Measurements from ENCODE around the gene DLEC1. TPM values are rescaled to one million over a fixed set of nuclear protein-coding genes. Genes with fewer than 3 reads are reported as not detected.

The DLEC1 gene
- total and polyA plus RNA-seq, 2 experiments from 2014 or later, result 0.15 TPM; not detected in 1

DNA sequence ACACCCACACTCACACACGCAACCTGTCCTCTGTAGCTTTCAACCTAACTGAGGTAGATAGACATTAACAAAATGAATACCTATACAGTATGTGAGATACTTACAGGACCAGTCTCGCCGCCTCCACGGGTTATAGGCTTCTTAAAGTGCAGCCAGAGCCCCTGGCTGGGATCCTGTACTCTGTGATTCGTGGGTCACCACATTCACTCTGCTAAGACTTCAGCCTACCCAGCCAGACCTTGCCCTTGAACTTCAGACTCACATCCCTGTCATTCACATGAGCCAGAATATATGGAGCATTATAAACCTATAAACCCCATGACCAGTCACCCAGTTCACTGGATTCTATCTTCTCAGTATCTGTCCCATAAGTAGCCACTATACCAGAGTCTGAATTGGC is 1.4 kb downstream of the DLEC1 start:
- WGBS, 2 experiments (ENCODE audit: low coverage in 1 of 2, low lambda C conversion rate in 2 of 2, missing lambda C conversion rate in 2 of 2), result 87 to 89% methylated on average over 5 of the region's 5 CpGs
- H4K20me1 ChIP-seq (ENCODE audit: insufficient read depth), result no peaks in the 10 kb centered on the region
- peaks cover 8% of the 10 kb centered on the region; the same call in 1 of the 2 replicates for H3F3A ChIP-seq (ENCODE audit: insufficient read depth)
- no peak overlapping the region for H3K4me2 ChIP-seq (ENCODE audit: unreplicated experiment)
- no peak overlapping the region for H3K4me3 ChIP-seq
- H3K4me1 ChIP-seq (ENCODE audit: insufficient read depth), result no peaks in the 10 kb centered on the region
- in situ Hi-C loops (cut with MboI), result no loop called here
- no peak overlapping the region for H3K9ac ChIP-seq
- H3K36me3 ChIP-seq (ENCODE audit: low read depth), result no peaks in the 10 kb centered on the region
- H2AFZ ChIP-seq, result no peak overlapping the region
- DNase-seq, result no peak
- H3K9me2 ChIP-seq (ENCODE audit: insufficient read depth), result no peaks in the 10 kb centered on the region
- no peaks in the 10 kb centered on the region for H3K79me2 ChIP-seq (ENCODE audit: insufficient read depth)
- no peaks in the 10 kb centered on the region for H3K9me3 ChIP-seq (ENCODE audit: low read depth)
- no peak overlapping the region for H3K27ac ChIP-seq
- no peak for TF ChIP-seq EZH2 (IDR thresholded peaks at IDR 0.05; ENCODE audit: insufficient read depth, poor library complexity, severe bottlenecking)
- TF ChIP-seq EZH2phosphoT487 (IDR thresholded peaks at IDR 0.05; ENCODE audit: insufficient read depth, low read depth), result no peak
- H3K27me3 ChIP-seq (replicated peaks; ENCODE audit: insufficient read depth), result no peaks in the 10 kb centered on the region; the same call in 1 of the 2 replicates

- Histone ChIP-seq H3K27me3 (replicated peaks; ENCODE audit: insufficient read depth) (no peaks in the 10 kb centered on the region; the same call in none of the 2 replicates), H3K9me2 (ENCODE audit: insufficient read depth) (no peaks in the 10 kb centered on the region), H2AFZ (no peak overlapping the region)
These were observed 4.5 kb downstream of the DLEC1 start for GRCh38 chr3:38043486-38043885.

GRCh38 chr3:38046027-38046426 is 7.0 kb downstream of the DLEC1 start:
- Histone ChIP-seq H3F3A (ENCODE audit: insufficient read depth) (no peaks in the 10 kb centered on the region), H3K27me3 (replicated peaks; ENCODE audit: insufficient read depth) (no peaks in the 10 kb centered on the region; the same call in 1 of the 2 replicates), H2AFZ (no peak overlapping the region), H4K20me1 (ENCODE audit: insufficient read depth) (no peaks in the 10 kb centered on the region), H3K79me2 (ENCODE audit: insufficient read depth) (no peaks in the 10 kb centered on the region), H3K4me2 (ENCODE audit: unreplicated experiment) (no peak overlapping the region), H3K4me3 (no peak overlapping the region), H3K36me3 (ENCODE audit: low read depth) (no peaks in the 10 kb centered on the region), H3K9me2 (ENCODE audit: insufficient read depth) (no peaks in the 10 kb centered on the region), H3K4me1 (ENCODE audit: insufficient read depth) (no peaks in the 10 kb centered on the region), H3K9ac (no peak overlapping the region), H3K9me3 (ENCODE audit: low read depth) (no peaks in the 10 kb centered on the region), H3K27ac (no peak overlapping the region)
- WGBS, 2 experiments (ENCODE audit: low coverage in 1 of 2, low lambda C conversion rate in 2 of 2, missing lambda C conversion rate in 2 of 2), result 65 to 67% methylated on average over 4 of the region's 4 CpGs
- no peak for DNase-seq
- in situ Hi-C loops (cut with MboI), result no loop called here
- TF ChIP-seq EZH2 (IDR thresholded peaks at IDR 0.05; ENCODE audit: insufficient read depth, poor library complexity, severe bottlenecking) (no peak), EZH2phosphoT487 (IDR thresholded peaks at IDR 0.05; ENCODE audit: insufficient read depth, low read depth) (no peak)

More at GRCh38 chr3:38043486-38043885, 4.5 kb downstream of the DLEC1 start:
- TF ChIP-seq EZH2phosphoT487 (IDR thresholded peaks at IDR 0.05; ENCODE audit: insufficient read depth, low read depth) (no peak), EZH2 (IDR thresholded peaks at IDR 0.05; ENCODE audit: insufficient read depth, poor library complexity, severe bottlenecking) (no peak)
- H3F3A ChIP-seq (ENCODE audit: insufficient read depth), result peaks cover 5% of the 10 kb centered on the region; the same call in 1 of the 2 replicates
- no peaks in the 10 kb centered on the region for H4K20me1 ChIP-seq (ENCODE audit: insufficient read depth)
- H3K9me3 ChIP-seq (ENCODE audit: low read depth), result no peaks in the 10 kb centered on the region
- no peaks in the 10 kb centered on the region for H3K4me1 ChIP-seq (ENCODE audit: insufficient read depth)
- H3K79me2 ChIP-seq (ENCODE audit: insufficient read depth), result no peaks in the 10 kb centered on the region
- WGBS, 2 experiments (ENCODE audit: low coverage in 1 of 2, low lambda C conversion rate in 2 of 2, missing lambda C conversion rate in 2 of 2), result 59 to 65% methylated on average over 4 of the region's 4 CpGs
- no peaks in the 10 kb centered on the region for H3K36me3 ChIP-seq (ENCODE audit: low read depth)
- in situ Hi-C loops (cut with MboI), result no loop called here
- no peak overlapping the region for H3K27ac ChIP-seq
- no peak overlapping the region for H3K4me3 ChIP-seq
- DNase-seq, result no peak
- no peak overlapping the region for H3K9ac ChIP-seq
- H3K4me2 ChIP-seq (ENCODE audit: unreplicated experiment), result no peak overlapping the region

DNA sequence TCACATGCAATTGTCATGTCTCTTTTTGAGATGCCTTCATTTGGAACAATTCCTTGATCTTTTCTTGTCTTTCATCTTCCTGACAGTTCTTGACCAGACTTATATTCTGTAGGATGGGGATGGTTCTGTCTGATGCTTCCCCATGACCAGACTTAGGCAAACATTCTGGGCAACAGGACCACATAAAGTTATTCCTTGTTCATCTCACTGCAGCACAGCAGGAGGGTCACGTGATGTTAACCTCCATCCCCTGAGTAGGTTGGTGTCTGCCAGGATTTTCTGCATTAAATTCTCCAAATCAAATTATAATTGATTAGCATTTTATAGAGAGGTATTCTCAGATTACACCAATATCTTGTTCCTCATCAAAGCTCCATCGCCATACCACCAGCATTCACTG is 7.8 kb downstream of the DLEC1 start:
- Histone ChIP-seq H3K27ac (no peak overlapping the region), H3K9me2 (ENCODE audit: insufficient read depth) (no peaks in the 10 kb centered on the region), H3K79me2 (ENCODE audit: insufficient read depth) (no peaks in the 10 kb centered on the region), H2AFZ (no peak overlapping the region), H3K9ac (no peak overlapping the region), H3K9me3 (ENCODE audit: low read depth) (no peaks in the 10 kb centered on the region), H3K4me1 (ENCODE audit: insufficient read depth) (no peaks in the 10 kb centered on the region), H3K27me3 (replicated peaks; ENCODE audit: insufficient read depth) (no peaks in the 10 kb centered on the region; the same call in 1 of the 2 replicates), H3F3A (ENCODE audit: insufficient read depth) (no peaks in the 10 kb centered on the region), H3K36me3 (ENCODE audit: low read depth) (no peaks in the 10 kb centered on the region), H3K4me2 (ENCODE audit: unreplicated experiment) (no peak overlapping the region), H3K4me3 (no peak overlapping the region), H4K20me1 (ENCODE audit: insufficient read depth) (no peaks in the 10 kb centered on the region)
- WGBS, 2 experiments (ENCODE audit: low coverage in 1 of 2, low lambda C conversion rate in 2 of 2, missing lambda C conversion rate in 2 of 2), result 68 to 69% methylated on average over 2 of the region's 2 CpGs
- in situ Hi-C loops (cut with MboI), result no loop called here
- TF ChIP-seq EZH2phosphoT487 (IDR thresholded peaks at IDR 0.05; ENCODE audit: insufficient read depth, low read depth) (no peak), EZH2 (IDR thresholded peaks at IDR 0.05; ENCODE audit: insufficient read depth, poor library complexity, severe bottlenecking) (no peak)
- no peak for DNase-seq

DNA sequence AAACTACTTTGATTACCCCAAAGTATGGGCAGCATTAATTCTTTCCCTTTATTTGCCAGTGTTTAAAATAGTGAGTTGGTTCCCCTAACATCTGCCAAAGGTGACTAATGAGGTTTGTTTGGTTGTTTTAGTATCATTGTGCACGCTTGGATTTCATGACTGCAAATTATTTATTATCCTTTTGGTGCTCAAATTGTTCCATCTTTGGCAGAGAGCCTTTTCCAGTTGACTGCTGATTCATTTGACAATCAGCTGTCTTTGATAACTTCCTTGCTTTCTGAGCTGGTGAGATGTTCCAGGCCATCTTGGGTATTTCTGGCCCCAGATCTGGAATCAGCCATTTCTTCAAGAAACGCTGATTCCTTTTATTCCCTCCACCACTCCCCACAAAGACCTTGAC is 8.9 kb downstream of the DLEC1 start:
- Histone ChIP-seq H3F3A (ENCODE audit: insufficient read depth) (no peaks in the 10 kb centered on the region), H3K9ac (no peak overlapping the region), H3K36me3 (ENCODE audit: low read depth) (no peaks in the 10 kb centered on the region), H3K79me2 (ENCODE audit: insufficient read depth) (no peaks in the 10 kb centered on the region), H3K4me1 (ENCODE audit: insufficient read depth) (no peaks in the 10 kb centered on the region), H3K9me2 (ENCODE audit: insufficient read depth) (no peaks in the 10 kb centered on the region), H3K27ac (no peak overlapping the region), H4K20me1 (ENCODE audit: insufficient read depth) (no peaks in the 10 kb centered on the region), H3K27me3 (replicated peaks; ENCODE audit: insufficient read depth) (no peaks in the 10 kb centered on the region; the same call in 1 of the 2 replicates), H3K9me3 (ENCODE audit: low read depth) (no peaks in the 10 kb centered on the region), H3K4me3 (no peak overlapping the region), H3K4me2 (ENCODE audit: unreplicated experiment) (no peak overlapping the region), H2AFZ (no peak overlapping the region)
- DNase-seq, result no peak
- TF ChIP-seq EZH2 (IDR thresholded peaks at IDR 0.05; ENCODE audit: insufficient read depth, poor library complexity, severe bottlenecking), result no peak
- TF ChIP-seq EZH2phosphoT487 (IDR thresholded peaks at IDR 0.05; ENCODE audit: insufficient read depth, low read depth), result no peak
- WGBS, 2 experiments (ENCODE audit: low coverage in 1 of 2, low lambda C conversion rate in 2 of 2, missing lambda C conversion rate in 2 of 2), result 0 to 5% methylated on average over 2 of the region's 2 CpGs
- in situ Hi-C loops (cut with MboI), result no loop called here
